Caco-2 (cell line): ENCODE results near the gene LRP4. TPM values are rescaled to one million over a fixed set of nuclear protein-coding genes. Genes with fewer than 3 reads are reported as not detected.

Experiments
- BruUV-seq: library from RNA; stranded (reverse); fragments of 400-500 nt; replicated peaks from 2 replicates; lab custom pipeline; 2021; lab: Mats Ljungman, UMichigan
- CTCF ChIA-PET: fragments of 300-600 bp; sonication (Branson Sonifier 250); formaldehyde crosslinking; loops from one replicate; lab custom pipeline; 2022; ENCODE audit warnings: antibody characterized with exemption; lab: Charles Lee
- POLR2A ChIA-PET: fragments of 300-600 bp; sonication (Branson Sonifier 250); formaldehyde crosslinking; loops from one replicate; lab custom pipeline; 2022; ENCODE audit warnings: antibody characterized with exemption; lab: Charles Lee
- DNase-seq, 2 experiments: peaks; one replicate each; pipeline versions ENCODE4 v3.0.0 to v3.0.0-alpha.2; 2020 to 2022
- H3K27me3 ChIP-seq: replicated peaks from 2 replicates; pipeline ENCODE4 v1.6.0; 2011; ENCODE audit warnings: low read length; ENCODE audit not compliant: control insufficient read depth, insufficient read depth
- H3K36me3 ChIP-seq: 2 replicates; pipeline ENCODE4 v1.5.1; 2011; ENCODE audit warnings: low read length; ENCODE audit not compliant: control insufficient read depth, insufficient read depth
- H3K4me1 ChIP-seq: fragments of 250-450 bp; sonication (Bioruptor Pico); 2 replicates; pipeline ENCODE4 v1.5.1; 2020; ENCODE audit warnings: mild to moderate bottlenecking
- H3K4me3 ChIP-seq: 2 replicates; pipeline ENCODE4 v1.5.1; 2011; ENCODE audit warnings: low read depth, mild to moderate bottlenecking, control low read depth, low read length
- H3K9me3 ChIP-seq: fragments of 250-450 bp; sonication (Bioruptor Pico); 2 replicates; pipeline ENCODE4 v1.5.1; 2020; ENCODE audit warnings: mild to moderate bottlenecking, moderate library complexity
- H3K27ac Mint-ChIP-seq: one replicate; pipeline ENCODE4 v1.8.0; 2022; ENCODE audit warnings: mixed read lengths; ENCODE audit not compliant: unreplicated experiment
- H3K27me3 Mint-ChIP-seq: one replicate; pipeline ENCODE4 v1.8.0; 2022; ENCODE audit warnings: mixed read lengths; ENCODE audit not compliant: insufficient read depth, unreplicated experiment
- H3K36me3 Mint-ChIP-seq: one replicate; pipeline ENCODE4 v1.8.0; 2022; ENCODE audit warnings: mild to moderate bottlenecking, mixed read lengths; ENCODE audit not compliant: insufficient read depth, unreplicated experiment
- H3K4me1 Mint-ChIP-seq: one replicate; pipeline ENCODE4 v1.8.0; 2022; ENCODE audit warnings: low read depth, mixed read lengths; ENCODE audit not compliant: unreplicated experiment
- H3K4me3 Mint-ChIP-seq: one replicate; pipeline ENCODE4 v1.8.0; 2022; ENCODE audit warnings: mild to moderate bottlenecking, moderate library complexity, mixed read lengths; ENCODE audit not compliant: unreplicated experiment
- H3K9me3 Mint-ChIP-seq: one replicate; pipeline ENCODE4 v1.8.0; 2022; ENCODE audit warnings: mixed read lengths; ENCODE audit not compliant: unreplicated experiment
- CTCF ChIP-seq, 2 experiments: fragments of 200-600 bp in 1 of 2; IDR thresholded peaks; 1 replicate in 1 of 2; 2 replicates in 1 of 2; pipeline versions ENCODE4 v1.5.1 to v1.8.0; 2011 to 2022; ENCODE audit warnings: antibody characterized with exemption in 1 of 2, control low read depth in 1 of 2, inconsistent platforms in 1 of 2, low read depth in 1 of 2, low read length in 1 of 2, mild to moderate bottlenecking in 1 of 2, moderate library complexity in 1 of 2; ENCODE audit not compliant: insufficient read depth in 1 of 2, severe bottlenecking in 1 of 2, unreplicated experiment in 1 of 2
- intact Hi-C: fragments of 100-400 bp; cut with micrococcal nuclease; formaldehyde crosslinking; loops from one replicate; pipeline ENCODE4 v1.10.0; 2022; ENCODE audit not compliant: unreplicated experiment
- total RNA-seq: library from RNA; stranded (reverse); gene quantifications from 2 replicates; pipeline ENCODE4 v1.2.3, GENCODE V29; 2022

LRP4 gene
- total RNA-seq, 1 experiment from 2014 or later: 11.1 TPM

- H3K4me3 Mint-ChIP-seq: no peak overlapping the region
- no peaks in the 10 kb centered on the region for H3K27me3 ChIP-seq
- ChIA-PET POLR2A (no interaction called here), CTCF (no interaction called here)
- no peak overlapping the region for H3K4me3 ChIP-seq
- H3K27ac Mint-ChIP-seq: no peak overlapping the region
- no peaks in the 10 kb centered on the region for H3K4me1 ChIP-seq
- TF ChIP-seq CTCF (IDR thresholded peaks at IDR 0.05; ENCODE audit: insufficient read depth in 1 of 2, low read depth in 1 of 2, low read length in 1 of 2, severe bottlenecking in 1 of 2, unreplicated experiment in 1 of 2): no peak
- H3K9me3 Mint-ChIP-seq: no peaks in the 10 kb centered on the region
- no TSS peak for BruUV-seq
- no peaks in the 10 kb centered on the region for H3K27me3 Mint-ChIP-seq
- H3K36me3 Mint-ChIP-seq: no peaks in the 10 kb centered on the region
- H3K36me3 ChIP-seq: peaks cover 3% of the 10 kb centered on the region
- intact Hi-C loops: no loop called here
- DNase-seq: peak in 1 of 2 experiments; percentile 18
- no peaks in the 10 kb centered on the region for H3K9me3 ChIP-seq
- no peaks in the 10 kb centered on the region for H3K4me1 Mint-ChIP-seq
Measured at GRCh38 chr11:46898396-46899095, 19.8 kb downstream of the LRP4 start.

GRCh38 chr11:46896719-46897406, 21.5 kb downstream of the LRP4 start:
- TF ChIP-seq CTCF (IDR thresholded peaks at IDR 0.05; ENCODE audit: insufficient read depth in 1 of 2, low read depth in 1 of 2, low read length in 1 of 2, severe bottlenecking in 1 of 2, unreplicated experiment in 1 of 2): peak; percentile 12 to 52
- no peaks in the 10 kb centered on the region for H3K4me1 ChIP-seq
- H3K9me3 ChIP-seq: no peaks in the 10 kb centered on the region
- no TSS peak for BruUV-seq
- DNase-seq: peak in 1 of 2 experiments; percentile 53
- Mint-ChIP-seq H3K27me3 (no peaks in the 10 kb centered on the region), H3K4me1 (no peaks in the 10 kb centered on the region), H3K36me3 (no peaks in the 10 kb centered on the region), H3K9me3 (no peaks in the 10 kb centered on the region), H3K27ac (no peak overlapping the region), H3K4me3 (no peak overlapping the region)
- intact Hi-C loops: loop anchor here (1.0 kb wide), 1 partner anchor 8 kb away; no protein-coding TSS in a partner anchor
- H3K27me3 ChIP-seq: no peaks in the 10 kb centered on the region
- ChIA-PET CTCF (interaction anchor here (0.6 to 1.4 kb wide), 4 partner anchors 20 to 264 kb away, joined by 3 to 5 read pairs (median 4); no protein-coding TSS in a partner anchor), POLR2A (no interaction called here)
- H3K36me3 ChIP-seq: peaks cover 3% of the 10 kb centered on the region
- no peak overlapping the region for H3K4me3 ChIP-seq

GRCh38 chr11:46895821-46896220, 22.5 kb downstream of the LRP4 start:
- Histone ChIP-seq H3K27me3 (no peaks in the 10 kb centered on the region), H3K4me3 (no peak overlapping the region), H3K36me3 (peaks cover 3% of the 10 kb centered on the region), H3K9me3 (no peaks in the 10 kb centered on the region), H3K4me1 (no peaks in the 10 kb centered on the region)
- no peak for DNase-seq
- ChIA-PET CTCF (interaction anchor here (0.6 to 1.4 kb wide), 3 partner anchors 21 to 265 kb away, joined by 3 to 4 read pairs (median 3); no protein-coding TSS in a partner anchor), POLR2A (no interaction called here)
- no TSS peak for BruUV-seq
- Mint-ChIP-seq H3K27ac (no peak overlapping the region), H3K36me3 (no peaks in the 10 kb centered on the region), H3K27me3 (no peaks in the 10 kb centered on the region), H3K9me3 (no peaks in the 10 kb centered on the region), H3K4me3 (no peak overlapping the region), H3K4me1 (no peaks in the 10 kb centered on the region)
- no peak for TF ChIP-seq CTCF (IDR thresholded peaks at IDR 0.05; ENCODE audit: insufficient read depth in 1 of 2, low read depth in 1 of 2, low read length in 1 of 2, severe bottlenecking in 1 of 2, unreplicated experiment in 1 of 2)
- intact Hi-C loops: no loop called here
